ENCODE results near the gene SART1. TPM values are rescaled to one million over a fixed set of nuclear protein-coding genes. Genes with fewer than 3 reads are reported as not detected.
"Not testable (repeated sequence)": the region's sequence is repeated elsewhere in the genome, so short reads cannot be mapped to it uniquely, and the experiment has no call there.

Gene SART1
- total and polyA plus RNA-seq, 4 donors, result 29.2 to 68.2 (median 51.9) TPM

- H3K4me1 ChIP-seq (ENCODE audit: control insufficient read depth, insufficient read depth, low read length), result peaks cover 15% of the 10 kb centered on the region
- H3K27me3 ChIP-seq (ENCODE audit: control insufficient read depth, insufficient read depth, low read length), result peaks cover 7% of the 10 kb centered on the region
- peaks cover 31% of the 10 kb centered on the region for H3K36me3 ChIP-seq (ENCODE audit: control insufficient read depth, insufficient read depth, low read length)
- no peaks in the 10 kb centered on the region for H3K9me3 ChIP-seq (ENCODE audit: control insufficient read depth, insufficient read depth, low read length)
- no peak overlapping the region for H3K4me3 ChIP-seq (ENCODE audit: low read depth, low read length)
- no peak overlapping the region for H3K27ac ChIP-seq (ENCODE audit: low read depth, low read length)
- no peak for DNase-seq (ENCODE audit: low read depth in 4 of 6, low spot score in 6 of 6)
- 85% methylated on average over 12 of the region's 13 CpGs for WGBS (ENCODE audit: insufficient coverage)
These were observed 44.8 kb downstream of the SART1 start for GRCh38 chr11:66006134-66006890.

- no peak for DNase-seq (ENCODE audit: low read depth in 4 of 6, low spot score in 6 of 6)
- WGBS (ENCODE audit: insufficient coverage), result 75% methylated on average over 3 of the region's 4 CpGs
- no peak overlapping the region for H3K4me3 ChIP-seq (ENCODE audit: low read depth, low read length)
- no peaks in the 10 kb centered on the region for H3K9me3 ChIP-seq (ENCODE audit: control insufficient read depth, insufficient read depth, low read length)
- no peak overlapping the region for H3K27ac ChIP-seq (ENCODE audit: low read depth, low read length)
- peaks cover 13% of the 10 kb centered on the region for H3K4me1 ChIP-seq (ENCODE audit: control insufficient read depth, insufficient read depth, low read length)
- H3K27me3 ChIP-seq (ENCODE audit: control insufficient read depth, insufficient read depth, low read length), result peaks cover 13% of the 10 kb centered on the region
- H3K36me3 ChIP-seq (ENCODE audit: control insufficient read depth, insufficient read depth, low read length), result peaks cover 31% of the 10 kb centered on the region
These were observed 45.3 kb downstream of the SART1 start for GRCh38 chr11:66006891-66007176.

GRCh38 chr11:66007201-66007634 lies 45.7 kb downstream of the SART1 start:
- no peak for DNase-seq (ENCODE audit: low read depth in 4 of 6, low spot score in 6 of 6)
- Histone ChIP-seq H3K36me3 (ENCODE audit: control insufficient read depth, insufficient read depth, low read length) (peaks cover 31% of the 10 kb centered on the region), H3K4me1 (ENCODE audit: control insufficient read depth, insufficient read depth, low read length) (peaks cover 13% of the 10 kb centered on the region), H3K9me3 (ENCODE audit: control insufficient read depth, insufficient read depth, low read length) (no peaks in the 10 kb centered on the region), H3K27me3 (ENCODE audit: control insufficient read depth, insufficient read depth, low read length) (peaks cover 16% of the 10 kb centered on the region), H3K27ac (ENCODE audit: low read depth, low read length) (no peak overlapping the region), H3K4me3 (ENCODE audit: low read depth, low read length) (no peak overlapping the region)
- WGBS (ENCODE audit: insufficient coverage), result 39% methylated on average over 5 of the region's 5 CpGs

DNA sequence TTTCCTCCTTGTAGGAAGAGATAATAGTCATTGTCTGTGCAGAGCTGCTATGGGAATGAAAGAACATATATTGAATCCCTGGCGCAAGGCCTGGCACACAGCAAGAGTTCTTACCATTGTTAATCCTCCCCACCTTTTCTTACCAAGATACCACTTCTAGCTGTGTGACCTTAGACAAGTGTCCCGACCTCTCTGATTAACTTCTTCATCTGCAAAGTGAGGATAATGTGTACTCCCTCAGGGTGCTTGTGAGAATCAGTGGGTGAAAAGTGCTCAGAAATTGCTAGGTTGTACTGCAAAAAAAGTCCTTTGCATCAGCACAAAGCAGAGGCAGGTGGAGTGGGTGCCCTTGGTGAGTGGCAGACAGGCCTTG lies 46.5 kb downstream of the SART1 start:
- Histone ChIP-seq H3K9me3 (ENCODE audit: control insufficient read depth, insufficient read depth, low read length) (no peaks in the 10 kb centered on the region), H3K27ac (ENCODE audit: low read depth, low read length) (no peak overlapping the region), H3K36me3 (ENCODE audit: control insufficient read depth, insufficient read depth, low read length) (peaks cover 31% of the 10 kb centered on the region), H3K4me1 (ENCODE audit: control insufficient read depth, insufficient read depth, low read length) (peaks cover 9% of the 10 kb centered on the region), H3K4me3 (ENCODE audit: low read depth, low read length) (no peak overlapping the region), H3K27me3 (ENCODE audit: control insufficient read depth, insufficient read depth, low read length) (peaks cover 23% of the 10 kb centered on the region)
- no peak for DNase-seq (ENCODE audit: low read depth in 4 of 6, low spot score in 6 of 6)
- WGBS (ENCODE audit: insufficient coverage), result no CpG with 5 or more reads among the region's 2 CpGs

DNA sequence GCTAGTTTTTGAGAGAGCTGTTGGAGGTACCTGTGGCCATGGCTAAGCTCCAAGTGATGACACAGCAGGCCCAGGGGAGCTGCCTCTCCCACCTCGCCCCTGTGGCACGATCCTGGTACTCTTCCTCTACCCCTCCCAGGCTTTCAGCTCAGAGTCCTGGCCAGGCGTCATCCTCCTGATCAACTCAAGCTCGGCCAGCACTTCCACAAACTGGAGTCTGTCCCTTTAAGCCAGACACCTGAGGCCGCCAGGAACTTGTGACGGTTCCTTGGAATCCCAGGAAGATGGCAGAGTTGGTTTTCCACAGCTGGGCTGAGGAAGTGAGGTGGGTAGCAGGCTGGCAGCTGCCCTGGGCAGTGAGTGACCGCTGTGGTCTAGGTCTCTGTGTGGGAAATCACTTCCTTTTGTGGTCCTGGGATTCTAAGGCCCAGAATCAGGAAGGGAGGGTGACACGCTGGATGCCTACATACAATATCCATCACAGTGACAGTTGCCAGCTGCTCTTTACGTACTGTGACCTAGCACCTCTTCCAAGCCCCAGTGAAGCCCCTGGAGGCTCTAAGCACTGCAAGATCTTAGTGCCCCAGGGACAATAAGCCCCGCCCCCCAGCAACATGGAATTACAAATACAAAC lies 47.1 kb downstream of the SART1 start:
- H3K27me3 ChIP-seq (ENCODE audit: control insufficient read depth, insufficient read depth, low read length), result peaks cover 28% of the 10 kb centered on the region
- 46% methylated on average over 7 of the region's 10 CpGs for WGBS (ENCODE audit: insufficient coverage)
- DNase-seq (ENCODE audit: low read depth in 4 of 6, low spot score in 6 of 6), result no peak

GRCh38 chr11:66010036-66010435 lies 48.5 kb downstream of the SART1 start:
- WGBS (ENCODE audit: insufficient coverage), result 69% methylated on average over 4 of the region's 4 CpGs
- not testable (repeated sequence) for DNase-seq (ENCODE audit: low read depth in 4 of 6, low spot score in 6 of 6); H3K4me3 ChIP-seq (ENCODE audit: low read depth, low read length); H3K4me1 ChIP-seq (ENCODE audit: control insufficient read depth, insufficient read depth, low read length); H3K9me3 ChIP-seq (ENCODE audit: control insufficient read depth, insufficient read depth, low read length); H3K27ac ChIP-seq (ENCODE audit: low read depth, low read length)
- Histone ChIP-seq H3K36me3 (ENCODE audit: control insufficient read depth, insufficient read depth, low read length) (peaks cover 13% of the 10 kb centered on the region), H3K27me3 (ENCODE audit: control insufficient read depth, insufficient read depth, low read length) (peaks cover 32% of the 10 kb centered on the region)

More for the DNA sequence above, 47.1 kb downstream of the SART1 start:
- peaks cover 27% of the 10 kb centered on the region for H3K36me3 ChIP-seq (ENCODE audit: control insufficient read depth, insufficient read depth, low read length)
- no peaks in the 10 kb centered on the region for H3K9me3 ChIP-seq (ENCODE audit: control insufficient read depth, insufficient read depth, low read length)
- H3K4me3 ChIP-seq (ENCODE audit: low read depth, low read length), result no peak overlapping the region
- peaks cover 4% of the 10 kb centered on the region for H3K4me1 ChIP-seq (ENCODE audit: control insufficient read depth, insufficient read depth, low read length)
- no peak overlapping the region for H3K27ac ChIP-seq (ENCODE audit: low read depth, low read length)

DNA sequence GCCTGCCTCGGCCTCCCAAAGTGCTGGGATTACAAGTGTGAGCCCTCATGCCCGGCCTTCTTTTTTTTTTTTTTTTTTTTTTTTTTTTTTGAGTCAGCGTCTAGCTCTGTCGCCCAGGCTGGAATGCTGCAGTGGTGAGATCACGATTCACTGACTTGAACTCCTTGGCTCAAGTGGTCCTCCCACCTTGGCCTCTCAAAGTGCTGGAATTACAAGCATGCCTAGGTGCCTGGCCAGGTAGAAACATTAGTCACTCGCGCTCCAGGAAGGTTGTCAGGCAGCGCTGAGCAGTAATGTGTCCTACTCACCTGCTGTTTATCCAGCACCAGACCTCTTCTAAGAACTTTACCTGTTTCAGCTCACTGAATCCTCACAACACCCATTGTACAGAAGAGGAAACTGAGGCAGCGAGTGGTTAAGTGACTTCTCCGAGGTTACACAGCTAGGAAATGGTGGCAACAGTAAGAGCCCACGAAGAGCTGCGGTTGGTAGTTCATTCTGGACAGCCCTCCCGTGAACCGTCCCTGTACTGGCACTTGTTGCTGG lies 49.8 kb downstream of the SART1 start:
- WGBS (ENCODE audit: insufficient coverage), result 63% methylated on average over 12 of the region's 14 CpGs

DNA sequence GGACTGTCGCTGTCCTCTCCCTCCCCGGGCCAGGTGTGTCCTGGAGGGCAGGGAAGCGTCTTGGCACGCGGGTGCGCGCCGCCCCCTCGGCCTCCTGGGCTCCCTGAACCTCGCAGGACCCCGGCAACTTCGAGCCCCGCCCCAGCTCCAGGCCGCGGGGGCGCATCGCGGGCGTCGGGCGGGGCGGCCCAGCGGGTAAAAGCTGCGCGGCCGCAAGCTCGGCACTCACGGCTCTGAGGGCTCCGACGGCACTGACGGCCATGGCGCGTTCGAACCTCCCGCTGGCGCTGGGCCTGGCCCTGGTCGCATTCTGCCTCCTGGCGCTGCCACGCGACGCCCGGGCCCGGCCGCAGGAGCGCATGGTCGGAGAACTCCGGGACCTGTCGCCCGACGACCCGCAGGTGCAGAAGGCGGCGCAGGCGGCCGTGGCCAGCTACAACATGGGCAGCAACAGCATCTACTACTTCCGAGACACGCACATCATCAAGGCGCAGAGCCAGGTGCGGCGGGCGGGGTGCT lies 50.3 kb downstream of the SART1 start, which contains the start of gene CST6:
TSS of gene CST6 (plus strand) at position 224 of the 519 bp plus-strand sequence. CDS start at position 261, 37 bp downstream.
- peaks cover 32% of the 10 kb centered on the region for H3K27me3 ChIP-seq (ENCODE audit: control insufficient read depth, insufficient read depth, low read length)
- H3K27ac ChIP-seq (ENCODE audit: low read depth, low read length), result no peak within 1 kb of the TSS
- H3K9me3 ChIP-seq (ENCODE audit: control insufficient read depth, insufficient read depth, low read length), result no peaks in the 10 kb centered on the region
- H3K4me3 ChIP-seq (ENCODE audit: low read depth, low read length), result no peak within 1 kb of the TSS
- DNase-seq (ENCODE audit: low read depth in 4 of 6, low spot score in 6 of 6), result no peak
- 7% methylated on average over 53 of the region's 61 CpGs for WGBS (ENCODE audit: insufficient coverage)
- H3K4me1 ChIP-seq (ENCODE audit: control insufficient read depth, insufficient read depth, low read length), result no peaks in the 10 kb centered on the region
- H3K36me3 ChIP-seq (ENCODE audit: control insufficient read depth, insufficient read depth, low read length), result peaks cover 4% of the 10 kb centered on the region

More for the DNA sequence above, 49.8 kb downstream of the SART1 start:
- DNase-seq (ENCODE audit: low read depth in 4 of 6, low spot score in 6 of 6), result no peak
- Histone ChIP-seq H3K9me3 (ENCODE audit: control insufficient read depth, insufficient read depth, low read length) (no peaks in the 10 kb centered on the region), H3K4me3 (ENCODE audit: low read depth, low read length) (no peak overlapping the region), H3K27ac (ENCODE audit: low read depth, low read length) (no peak overlapping the region), H3K36me3 (ENCODE audit: control insufficient read depth, insufficient read depth, low read length) (peaks cover 9% of the 10 kb centered on the region), H3K4me1 (ENCODE audit: control insufficient read depth, insufficient read depth, low read length) (no peaks in the 10 kb centered on the region), H3K27me3 (ENCODE audit: control insufficient read depth, insufficient read depth, low read length) (peaks cover 32% of the 10 kb centered on the region)

GRCh38 chr11:66012371-66012945 lies 50.9 kb downstream of the SART1 start:
- peaks cover 32% of the 10 kb centered on the region for H3K27me3 ChIP-seq (ENCODE audit: control insufficient read depth, insufficient read depth, low read length)
- no peak overlapping the region for H3K4me3 ChIP-seq (ENCODE audit: low read depth, low read length)
- DNase-seq (ENCODE audit: low read depth in 4 of 6, low spot score in 6 of 6), result no peak
- H3K27ac ChIP-seq (ENCODE audit: low read depth, low read length), result no peak overlapping the region
- H3K4me1 ChIP-seq (ENCODE audit: control insufficient read depth, insufficient read depth, low read length), result no peaks in the 10 kb centered on the region
- no peaks in the 10 kb centered on the region for H3K9me3 ChIP-seq (ENCODE audit: control insufficient read depth, insufficient read depth, low read length)
- whole genome bisulfite sequencing (ENCODE audit: insufficient coverage), result 55% methylated on average over 7 of the region's 12 CpGs
- no peaks in the 10 kb centered on the region for H3K36me3 ChIP-seq (ENCODE audit: control insufficient read depth, insufficient read depth, low read length)
